Stomach smooth muscle (tissue), 2 donors: ENCODE data around the gene C4orf51.

ENCODE experiments used
- H3K27ac ChIP-seq: one replicate; pipeline ENCODE4 v1.7.0; 2013; ENCODE audit warnings: mild to moderate bottlenecking, low read length, inconsistent platforms
- H3K27me3 ChIP-seq, 2 donors: one replicate each; pipeline ENCODE4 v1.7.0; 2013; ENCODE audit warnings: low read length in 2 of 2; ENCODE audit not compliant: insufficient read depth in 2 of 2, control insufficient read depth in 1 of 2
- H3K36me3 ChIP-seq, 2 donors: one replicate each; pipeline ENCODE4 v1.7.0; 2013; ENCODE audit warnings: low read length in 2 of 2; ENCODE audit not compliant: control insufficient read depth in 2 of 2, insufficient read depth in 2 of 2
- H3K4me1 ChIP-seq: one replicate; pipeline ENCODE4 v1.7.0; 2013; ENCODE audit warnings: low read length; ENCODE audit not compliant: control insufficient read depth, insufficient read depth
- H3K4me3 ChIP-seq, 2 donors: one replicate each; pipeline ENCODE4 v1.7.0; 2013; ENCODE audit warnings: low read length in 2 of 2
- H3K9ac ChIP-seq, 2 donors: one replicate each; pipeline ENCODE4 v1.7.0; 2013; ENCODE audit warnings: low read length in 2 of 2, mild to moderate bottlenecking in 1 of 2
- H3K9me3 ChIP-seq, 2 donors: one replicate each; pipeline ENCODE4 v1.7.0; 2013; ENCODE audit warnings: low read length in 2 of 2; ENCODE audit not compliant: control insufficient read depth in 2 of 2
- donor health status: healthy.
- donor health status: Pancreatic carcinoma.

Gene C4orf51

DNA sequence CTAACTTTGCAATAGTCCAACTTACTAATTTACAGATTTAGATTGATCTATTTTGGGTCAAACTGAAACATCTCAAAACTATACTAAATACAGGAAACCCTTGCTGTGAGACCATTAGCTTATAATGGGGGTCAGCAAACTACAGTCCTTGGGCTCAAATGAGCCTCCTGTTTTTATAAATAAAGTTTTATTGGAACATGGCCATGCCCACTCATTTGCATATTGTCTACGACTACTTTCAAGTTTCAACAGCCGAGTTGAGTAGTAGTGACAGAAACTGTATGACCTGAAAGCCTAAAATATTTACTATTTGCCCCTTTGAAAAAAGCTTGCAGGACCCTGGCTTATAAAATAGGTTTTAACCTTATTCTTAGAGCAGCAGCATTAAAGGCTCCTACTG lies 92.4 kb downstream of the C4orf51 start:
- H3K36me3 ChIP-seq = peaks cover 4 to 13% of the 10 kb centered on the region in 2 donors
- H3K27ac ChIP-seq = peak overlapping the region; percentile 80
- H3K9me3 ChIP-seq = no peaks in the 10 kb centered on the region
- H3K4me3 ChIP-seq = no peak overlapping the region
- no peak overlapping the region for H3K9ac ChIP-seq
- no peaks in the 10 kb centered on the region for H3K27me3 ChIP-seq
- H3K4me1 ChIP-seq = peaks cover 13% of the 10 kb centered on the region

DNA sequence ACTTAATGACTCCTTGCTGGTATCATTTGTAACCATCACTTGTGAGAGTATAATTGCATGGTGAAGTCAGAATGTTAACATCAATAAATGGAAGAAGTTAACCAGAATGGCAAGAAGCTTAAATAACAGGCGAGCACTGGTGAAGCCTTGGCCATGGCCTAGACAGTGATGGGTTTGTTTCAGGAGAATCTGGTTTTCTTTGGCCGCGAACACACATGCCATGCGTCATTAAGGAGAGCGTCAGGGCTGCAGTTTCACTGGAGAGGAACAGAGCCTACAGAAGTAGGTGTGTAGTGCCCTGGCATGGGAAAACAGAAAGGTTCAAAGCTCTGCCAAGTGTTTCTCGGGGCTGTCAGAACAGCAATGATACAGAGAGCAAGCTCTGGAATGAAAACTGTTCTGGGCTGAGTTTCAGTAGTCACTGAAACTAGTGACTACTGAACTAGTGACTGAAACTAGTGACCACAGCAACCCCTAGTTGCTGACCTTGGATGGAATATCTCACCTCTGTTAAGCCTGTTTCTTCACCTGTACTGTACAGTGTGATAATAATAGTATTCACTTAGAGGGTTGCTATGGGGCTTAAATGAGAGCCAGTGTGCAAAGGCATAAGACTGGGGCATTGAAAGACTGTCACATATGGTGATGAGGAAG lies 93.8 kb downstream of the C4orf51 start:
- Histone ChIP-seq H3K9me3 (no peaks in the 10 kb centered on the region), H3K4me1 (peaks cover 13% of the 10 kb centered on the region), H3K4me3 (peak overlapping the region in 1 of 2 donors; percentile 22), H3K27me3 (no peaks in the 10 kb centered on the region), H3K9ac (no peak overlapping the region), H3K36me3 (peaks cover 4 to 13% of the 10 kb centered on the region in 2 donors), H3K27ac (peak overlapping the region; percentile 80)

DNA sequence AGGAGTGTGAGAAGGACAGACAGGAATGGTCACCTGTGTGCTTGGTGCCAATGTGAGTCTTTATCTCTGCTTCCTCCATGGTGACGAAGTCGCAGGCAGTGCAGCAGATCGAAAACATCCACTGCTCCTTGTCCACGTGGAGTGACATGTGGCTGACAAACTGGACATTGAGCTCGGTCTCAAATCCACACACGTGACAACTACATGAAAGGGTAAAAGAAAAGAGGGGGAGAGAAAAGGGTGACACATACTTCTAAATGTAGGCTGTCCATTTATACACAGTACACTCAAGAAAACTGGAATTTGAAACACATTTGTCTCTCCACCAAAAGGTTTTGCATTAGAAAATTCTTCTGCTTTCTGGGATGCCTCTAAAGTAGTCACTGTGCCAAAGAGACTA lies 94.5 kb downstream of the C4orf51 start:
- Histone ChIP-seq H3K4me3 (peak overlapping the region in 1 of 2 donors; percentile 22), H3K36me3 (peaks cover 4 to 16% of the 10 kb centered on the region in 2 donors), H3K27me3 (no peaks in the 10 kb centered on the region), H3K4me1 (peaks cover 13% of the 10 kb centered on the region), H3K9me3 (no peaks in the 10 kb centered on the region), H3K9ac (no peak overlapping the region), H3K27ac (peak overlapping the region; percentile 80)

DNA sequence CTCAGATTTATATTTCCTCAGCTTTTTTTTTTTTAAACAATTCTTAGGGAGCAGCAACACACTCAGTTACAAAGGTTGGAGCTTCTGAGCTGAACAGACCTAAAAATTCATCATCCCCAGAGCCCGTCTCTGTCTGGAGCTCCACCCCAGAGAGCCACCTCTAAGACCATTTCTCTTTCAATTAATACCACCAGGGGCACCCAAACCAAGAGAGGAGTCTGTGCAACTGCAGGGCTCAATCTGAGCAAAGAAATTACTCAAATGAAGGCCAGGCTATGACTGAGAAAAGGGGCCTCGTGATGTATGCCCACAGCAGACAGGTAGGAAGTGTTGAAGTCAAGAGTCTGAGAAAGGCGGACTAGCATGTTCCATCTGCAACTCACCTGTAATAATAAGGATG lies 95.5 kb downstream of the C4orf51 start:
- no peak overlapping the region for H3K27ac ChIP-seq
- peaks cover 13% of the 10 kb centered on the region for H3K4me1 ChIP-seq
- peaks cover 4 to 16% of the 10 kb centered on the region in 2 donors for H3K36me3 ChIP-seq
- H3K9ac ChIP-seq = no peak overlapping the region
- no peaks in the 10 kb centered on the region for H3K27me3 ChIP-seq
- H3K4me3 ChIP-seq = no peak overlapping the region
- no peaks in the 10 kb centered on the region for H3K9me3 ChIP-seq

DNA sequence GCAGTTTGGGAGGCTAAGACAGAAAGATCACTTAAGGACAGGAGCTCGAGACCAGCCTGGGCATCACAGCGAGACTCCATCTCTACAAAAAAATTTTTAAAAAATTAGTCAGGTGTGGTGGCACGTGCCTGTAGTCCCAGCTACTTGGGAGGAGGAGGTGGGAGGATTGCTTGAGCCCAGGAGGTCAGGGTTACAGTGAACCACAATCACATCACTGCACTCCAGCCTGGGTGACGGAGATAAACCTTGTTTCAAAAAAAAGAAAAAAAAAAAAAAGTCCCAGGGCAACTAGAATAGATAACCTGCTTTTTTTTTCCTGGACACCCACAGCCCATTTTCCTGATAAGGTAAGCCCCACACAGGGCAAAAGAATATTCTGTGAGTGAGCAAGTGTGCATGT lies 96.3 kb downstream of the C4orf51 start:
- peaks cover 4 to 16% of the 10 kb centered on the region in 2 donors for H3K36me3 ChIP-seq
- no peaks in the 10 kb centered on the region for H3K27me3 ChIP-seq
- no peak overlapping the region for H3K9ac ChIP-seq
- H3K4me3 ChIP-seq = no peak overlapping the region
- H3K9me3 ChIP-seq = no peaks in the 10 kb centered on the region
- peaks cover 13% of the 10 kb centered on the region for H3K4me1 ChIP-seq
- no peak overlapping the region for H3K27ac ChIP-seq

DNA sequence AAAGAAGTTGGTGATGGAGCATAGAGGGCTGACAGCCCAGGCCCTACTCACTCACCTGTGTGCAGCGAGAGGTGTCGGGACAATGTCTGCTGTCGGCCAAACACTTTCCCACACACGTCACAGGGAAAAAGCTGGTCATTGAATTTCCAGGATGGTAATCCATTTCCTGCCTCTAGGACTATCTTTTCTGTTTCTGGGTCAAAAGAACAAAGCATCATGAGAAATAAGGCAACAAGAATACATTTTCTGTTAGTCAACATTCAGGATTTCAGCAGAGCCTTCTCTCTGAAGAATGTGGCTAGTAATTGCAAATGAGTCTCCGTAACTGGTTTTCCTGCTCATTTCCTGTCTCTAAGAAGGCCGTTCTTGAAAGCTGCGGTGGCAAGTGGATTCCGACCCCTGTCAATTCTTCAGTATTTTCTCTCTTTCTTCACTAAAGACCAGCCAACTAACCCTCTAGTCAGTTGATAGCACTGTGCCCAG lies 99.4 kb downstream of the C4orf51 start:
- Histone ChIP-seq H3K36me3 (peaks cover 6 to 11% of the 10 kb centered on the region in 2 donors), H3K9ac (no peak overlapping the region), H3K4me1 (peaks cover 2% of the 10 kb centered on the region), H3K27me3 (no peaks in the 10 kb centered on the region), H3K27ac (no peak overlapping the region), H3K9me3 (peaks cover 0 to 4% of the 10 kb centered on the region in 2 donors), H3K4me3 (no peak overlapping the region)

DNA sequence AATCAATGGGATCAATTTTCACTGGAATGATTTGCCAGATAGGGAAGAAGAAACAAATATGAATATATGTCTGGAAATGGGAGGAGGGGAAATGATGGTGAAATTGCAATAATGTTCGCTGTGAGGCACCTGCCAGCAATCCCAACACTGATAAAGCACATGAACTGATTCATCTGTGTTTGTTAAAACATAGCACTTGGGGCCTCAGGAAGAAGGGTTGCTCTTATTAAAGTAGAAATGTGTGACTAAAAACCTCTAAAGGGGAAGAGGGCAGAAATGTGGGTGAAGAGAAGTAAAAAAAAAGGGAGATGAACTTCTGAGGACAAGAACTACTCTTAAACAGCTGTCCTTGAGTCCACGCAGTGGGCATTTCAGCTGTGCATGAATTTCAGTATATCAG lies 101.4 kb downstream of the C4orf51 start:
- H3K4me3 ChIP-seq = no peak overlapping the region
- H3K36me3 ChIP-seq = peaks cover 2 to 5% of the 10 kb centered on the region in 2 donors
- H3K27ac ChIP-seq = no peak overlapping the region
- peaks cover 0 to 4% of the 10 kb centered on the region in 2 donors for H3K9me3 ChIP-seq
- H3K4me1 ChIP-seq = no peaks in the 10 kb centered on the region
- H3K27me3 ChIP-seq = no peaks in the 10 kb centered on the region
- no peak overlapping the region for H3K9ac ChIP-seq
